Omental fat pad (tissue), 4 donors: ENCODE measurements around the gene STUM. TPM values are rescaled to one million over a fixed set of nuclear protein-coding genes. Genes with fewer than 3 reads are reported as not detected.

Experiments
- ATAC-seq: fragments of 150-250 bp; one replicate; pipeline ENCODE4 v1.9.1; 2016; ENCODE audit warnings: mild to moderate bottlenecking, moderate library complexity; ENCODE audit not compliant: low FRiP score
- DNase-seq: peaks from one replicate; pipeline ENCODE4 v3.0.0-alpha.2; 2019; ENCODE audit warnings: low spot score
- total RNA-seq, 4 donors: library from RNA; depleted of rRNA; stranded (reverse); fragments of >200 nt; gene quantifications; one replicate each; pipeline ENCODE4 v1.1.0, GENCODE V29; 2016
- TF ChIP-seq, protein P1 (sequence below), 3 donors: fragments of 450-650 bp; IDR thresholded peaks; one replicate each; pipeline ENCODE4 v1.5.1; 2016 to 2017; ENCODE audit warnings: antibody characterized with exemption in 3 of 3, mild to moderate bottlenecking in 3 of 3, moderate library complexity in 2 of 3

STUM gene
- total RNA-seq, 4 donors from 2014 or later = 1.9 to 2.8 (median 2.2) TPM

GRCh38 chr1:226648421-226648820, 99.9 kb downstream of the STUM start:
- DNase-seq (no peak), ATAC-seq (no peak)
- TF ChIP-seq, protein P1, sequence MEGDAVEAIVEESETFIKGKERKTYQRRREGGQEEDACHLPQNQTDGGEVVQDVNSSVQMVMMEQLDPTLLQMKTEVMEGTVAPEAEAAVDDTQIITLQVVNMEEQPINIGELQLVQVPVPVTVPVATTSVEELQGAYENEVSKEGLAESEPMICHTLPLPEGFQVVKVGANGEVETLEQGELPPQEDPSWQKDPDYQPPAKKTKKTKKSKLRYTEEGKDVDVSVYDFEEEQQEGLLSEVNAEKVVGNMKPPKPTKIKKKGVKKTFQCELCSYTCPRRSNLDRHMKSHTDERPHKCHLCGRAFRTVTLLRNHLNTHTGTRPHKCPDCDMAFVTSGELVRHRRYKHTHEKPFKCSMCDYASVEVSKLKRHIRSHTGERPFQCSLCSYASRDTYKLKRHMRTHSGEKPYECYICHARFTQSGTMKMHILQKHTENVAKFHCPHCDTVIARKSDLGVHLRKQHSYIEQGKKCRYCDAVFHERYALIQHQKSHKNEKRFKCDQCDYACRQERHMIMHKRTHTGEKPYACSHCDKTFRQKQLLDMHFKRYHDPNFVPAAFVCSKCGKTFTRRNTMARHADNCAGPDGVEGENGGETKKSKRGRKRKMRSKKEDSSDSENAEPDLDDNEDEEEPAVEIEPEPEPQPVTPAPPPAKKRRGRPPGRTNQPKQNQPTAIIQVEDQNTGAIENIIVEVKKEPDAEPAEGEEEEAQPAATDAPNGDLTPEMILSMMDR (IDR thresholded peaks at IDR 0.05) = no peak

GRCh38 chr1:226649244-226649643, 100.7 kb downstream of the STUM start:
- TF ChIP-seq, protein P1 (IDR thresholded peaks at IDR 0.05) = no peak
- no peak for DNase-seq
- no peak for ATAC-seq

- DNase-seq = no peak
- ATAC-seq = no peak
- TF ChIP-seq, protein P1 (IDR thresholded peaks at IDR 0.05) = no peak
These were observed 101.2 kb downstream of the STUM start for GRCh38 chr1:226649780-226650179.

DNA sequence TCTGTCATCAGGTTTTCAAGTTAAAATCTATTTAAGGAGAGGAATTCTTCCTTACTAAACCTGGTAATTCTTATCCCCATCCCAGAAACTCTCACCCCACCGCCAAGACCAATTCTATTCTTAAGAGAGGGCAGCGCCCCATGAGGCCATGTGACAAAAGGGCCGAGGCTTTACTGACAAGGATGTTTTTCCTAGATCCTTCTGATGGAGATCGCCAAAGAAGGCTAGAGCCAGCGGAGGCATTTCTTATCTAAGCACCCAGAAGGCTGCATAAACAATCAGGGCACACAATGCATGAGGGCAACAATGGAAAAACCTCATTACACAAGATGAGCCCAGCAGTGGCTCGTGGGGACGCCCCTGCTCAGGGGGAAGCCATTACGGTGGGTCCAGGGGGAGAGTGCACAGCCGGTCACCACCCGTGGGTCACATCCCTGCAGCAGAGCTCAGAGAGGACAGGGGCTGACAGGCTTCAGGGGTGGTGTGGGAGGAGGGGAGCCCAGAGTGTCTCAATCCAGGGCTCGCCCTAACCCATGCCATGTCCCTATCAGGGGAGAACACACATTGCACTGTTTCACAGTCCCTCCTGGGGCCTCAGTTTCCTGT, 101.8 kb downstream of the STUM start:
- DNase-seq (no peak), ATAC-seq (no peak)
- TF ChIP-seq, protein P1 (IDR thresholded peaks at IDR 0.05) = no peak

- no peak for DNase-seq
- no peak for ATAC-seq
- TF ChIP-seq, protein P1 (IDR thresholded peaks at IDR 0.05) = no peak
These were observed 102.6 kb downstream of the STUM start for GRCh38 chr1:226651041-226651731.

DNA sequence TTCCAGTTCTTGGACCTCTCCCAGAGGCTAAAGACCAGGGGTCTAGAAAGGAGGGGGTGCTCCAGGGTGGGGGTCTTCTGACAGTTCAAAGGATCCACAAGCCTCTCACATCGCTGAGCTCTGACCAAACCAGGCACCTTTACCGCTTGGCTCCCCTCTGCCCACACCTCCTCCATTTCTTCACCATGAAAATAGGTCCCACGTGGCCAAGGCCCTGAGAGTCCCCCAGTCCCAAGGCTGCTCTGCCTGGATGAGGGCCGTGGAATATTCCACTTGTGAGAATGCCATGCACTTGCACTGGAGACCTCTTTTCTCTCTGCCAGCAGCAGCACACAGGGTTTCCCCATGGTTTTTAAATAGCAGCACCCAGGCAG, 103.2 kb downstream of the STUM start:
- ATAC-seq = no peak
- DNase-seq = no peak

More for the DNA sequence above, 103.2 kb downstream of the STUM start:
- TF ChIP-seq, protein P1 (IDR thresholded peaks at IDR 0.05) = no peak
